OCI-LY3 (cell line): Measurements from ENCODE around the gene LRP1-AS.

Source experiments
- CTCF ChIP-seq: fragments of 200-600, 300-600 bp; sonication (generic); IDR thresholded peaks from 2 replicates; pipeline ENCODE4 v1.5.1; 2014; ENCODE audit warnings: antibody characterized with exemption, low read length, low read depth
- EZH2phosphoT487 ChIP-seq: fragments of 200-600 bp; shearing (Covaris generic); IDR thresholded peaks from 2 replicates; pipeline ENCODE4 v1.6.1; 2018; ENCODE audit warnings: antibody characterized with exemption, mixed run types, low read depth

GRCh38 chr12:57127101-57127725 is 20.2 kb downstream of the LRP1-AS start:
- peak; percentile 54 for TF ChIP-seq CTCF
- TF ChIP-seq EZH2phosphoT487, result no peak
